PFSK-1 (cell line): ENCODE results near the gene DLGAP1.

ENCODE experiments used
- FOXP2 ChIP-seq: optimal IDR thresholded peaks from 2 replicates; pipeline ENCODE3; 2011; ENCODE audit warnings: borderline replicate concordance, control low read depth, inconsistent platforms; ENCODE audit not compliant: insufficient read depth; ENCODE audit errors: extremely low read length, extremely low read depth
- POLR2AphosphoS5 ChIP-seq: IDR thresholded peaks from 2 replicates; pipeline ENCODE4 v1.6.1; 2012; ENCODE audit warnings: low read depth, mild to moderate bottlenecking, control low read depth, low read length, moderate library complexity
- SIN3A ChIP-seq: IDR thresholded peaks from 2 replicates; pipeline ENCODE4 v1.6.1; 2012; ENCODE audit warnings: mild to moderate bottlenecking, low read length, moderate library complexity, borderline replicate concordance; ENCODE audit not compliant: insufficient read depth
- TAF1 ChIP-seq: IDR thresholded peaks from 2 replicates; pipeline ENCODE4 v1.6.1; 2012; ENCODE audit warnings: low read length, control low read depth, borderline replicate concordance; ENCODE audit not compliant: insufficient read depth
- TF ChIP-seq, protein P1 (sequence below), 2 experiments: IDR thresholded peaks; 2 replicates each; pipeline versions ENCODE4 v1.6.1 to v1.8.0; 2011 to 2012; ENCODE audit warnings: low read depth in 2 of 2, low read length in 2 of 2, control low read depth in 1 of 2, inconsistent platforms in 1 of 2, mild to moderate bottlenecking in 1 of 2, moderate library complexity in 1 of 2; ENCODE audit not compliant: insufficient read depth in 1 of 2

Gene DLGAP1

DNA sequence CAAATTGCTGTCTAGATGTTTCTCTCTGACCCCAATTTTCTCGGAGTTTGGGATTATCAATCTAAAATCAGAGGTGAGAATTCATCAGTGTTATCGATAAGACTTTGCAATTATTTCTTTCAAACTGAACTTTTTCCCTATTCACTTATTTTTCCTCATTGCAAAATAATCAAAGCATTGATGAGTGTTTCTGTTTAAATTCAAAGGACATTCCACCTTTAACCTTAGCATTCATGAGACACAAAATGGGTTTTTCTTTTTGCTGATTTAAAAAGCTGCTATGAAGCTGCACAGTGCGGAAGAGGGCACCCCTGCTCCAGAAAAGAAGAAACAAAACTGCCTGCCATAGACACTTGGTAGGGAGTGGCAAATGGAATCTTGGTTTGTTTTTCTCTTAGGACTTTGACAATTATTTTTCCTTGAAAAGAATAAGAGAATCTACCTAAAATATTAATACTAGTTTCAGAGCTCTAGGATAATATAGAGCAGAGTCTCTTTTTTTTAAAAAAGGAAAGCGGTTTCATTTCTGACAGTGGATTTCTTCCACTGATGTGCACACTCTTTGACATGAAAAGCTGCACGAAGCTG is 801.8 kb downstream of the DLGAP1 start:
- TF ChIP-seq SIN3A (no peak), FOXP2 (no peak), POLR2AphosphoS5 (no peak), TAF1 (no peak)
- TF ChIP-seq, protein P1, sequence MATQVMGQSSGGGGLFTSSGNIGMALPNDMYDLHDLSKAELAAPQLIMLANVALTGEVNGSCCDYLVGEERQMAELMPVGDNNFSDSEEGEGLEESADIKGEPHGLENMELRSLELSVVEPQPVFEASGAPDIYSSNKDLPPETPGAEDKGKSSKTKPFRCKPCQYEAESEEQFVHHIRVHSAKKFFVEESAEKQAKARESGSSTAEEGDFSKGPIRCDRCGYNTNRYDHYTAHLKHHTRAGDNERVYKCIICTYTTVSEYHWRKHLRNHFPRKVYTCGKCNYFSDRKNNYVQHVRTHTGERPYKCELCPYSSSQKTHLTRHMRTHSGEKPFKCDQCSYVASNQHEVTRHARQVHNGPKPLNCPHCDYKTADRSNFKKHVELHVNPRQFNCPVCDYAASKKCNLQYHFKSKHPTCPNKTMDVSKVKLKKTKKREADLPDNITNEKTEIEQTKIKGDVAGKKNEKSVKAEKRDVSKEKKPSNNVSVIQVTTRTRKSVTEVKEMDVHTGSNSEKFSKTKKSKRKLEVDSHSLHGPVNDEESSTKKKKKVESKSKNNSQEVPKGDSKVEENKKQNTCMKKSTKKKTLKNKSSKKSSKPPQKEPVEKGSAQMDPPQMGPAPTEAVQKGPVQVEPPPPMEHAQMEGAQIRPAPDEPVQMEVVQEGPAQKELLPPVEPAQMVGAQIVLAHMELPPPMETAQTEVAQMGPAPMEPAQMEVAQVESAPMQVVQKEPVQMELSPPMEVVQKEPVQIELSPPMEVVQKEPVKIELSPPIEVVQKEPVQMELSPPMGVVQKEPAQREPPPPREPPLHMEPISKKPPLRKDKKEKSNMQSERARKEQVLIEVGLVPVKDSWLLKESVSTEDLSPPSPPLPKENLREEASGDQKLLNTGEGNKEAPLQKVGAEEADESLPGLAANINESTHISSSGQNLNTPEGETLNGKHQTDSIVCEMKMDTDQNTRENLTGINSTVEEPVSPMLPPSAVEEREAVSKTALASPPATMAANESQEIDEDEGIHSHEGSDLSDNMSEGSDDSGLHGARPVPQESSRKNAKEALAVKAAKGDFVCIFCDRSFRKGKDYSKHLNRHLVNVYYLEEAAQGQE (IDR thresholded peaks at IDR 0.05; ENCODE audit: insufficient read depth in 1 of 2, low read depth in 2 of 2, low read length in 2 of 2) = no peak

DNA sequence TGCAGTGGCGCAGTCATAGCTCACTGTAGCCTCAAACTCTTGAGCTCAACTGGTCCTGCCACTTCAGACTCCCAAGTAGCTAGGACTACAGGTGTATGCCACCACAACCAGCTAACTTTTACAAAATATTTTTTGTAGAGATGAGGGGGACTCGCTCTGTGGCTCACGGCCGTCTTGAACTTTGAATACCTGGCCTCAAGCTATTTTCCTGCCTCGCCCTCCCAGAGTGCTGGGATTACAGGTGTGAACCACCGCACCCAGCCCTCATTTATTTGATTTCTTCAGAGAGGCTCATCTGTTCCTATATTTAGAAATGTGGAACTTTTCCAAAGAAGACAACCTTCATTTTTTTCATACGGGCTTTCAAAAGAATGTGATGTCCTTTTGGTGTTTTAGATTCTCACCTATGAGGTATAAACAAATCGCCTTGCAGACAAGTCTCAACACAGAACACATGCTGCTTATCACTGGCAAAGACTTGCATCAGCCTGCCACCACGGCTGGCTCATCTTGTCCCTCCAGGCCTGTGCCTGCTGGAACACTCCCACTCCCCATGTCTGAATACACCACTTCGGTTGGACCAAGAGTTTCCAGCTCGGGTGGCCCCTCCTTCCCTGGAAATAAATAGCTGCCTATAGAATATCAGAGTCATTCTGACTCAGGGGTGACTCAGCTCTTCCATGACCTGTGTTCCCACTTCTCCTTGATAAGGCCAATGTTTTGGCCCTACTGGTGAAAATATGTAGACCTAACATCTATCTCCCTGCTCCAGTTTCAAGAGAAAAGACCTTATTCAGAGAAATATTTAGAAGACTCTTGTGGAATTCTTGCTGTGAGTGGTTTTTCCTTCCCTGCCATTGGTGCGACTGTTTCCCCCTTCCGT is 802.5 kb downstream of the DLGAP1 start:
- TF ChIP-seq FOXP2 = peak; percentile 72
- no peak for TF ChIP-seq TAF1
- peak; percentile 76; the same call in 1 of the 2 replicates for TF ChIP-seq SIN3A

DNA sequence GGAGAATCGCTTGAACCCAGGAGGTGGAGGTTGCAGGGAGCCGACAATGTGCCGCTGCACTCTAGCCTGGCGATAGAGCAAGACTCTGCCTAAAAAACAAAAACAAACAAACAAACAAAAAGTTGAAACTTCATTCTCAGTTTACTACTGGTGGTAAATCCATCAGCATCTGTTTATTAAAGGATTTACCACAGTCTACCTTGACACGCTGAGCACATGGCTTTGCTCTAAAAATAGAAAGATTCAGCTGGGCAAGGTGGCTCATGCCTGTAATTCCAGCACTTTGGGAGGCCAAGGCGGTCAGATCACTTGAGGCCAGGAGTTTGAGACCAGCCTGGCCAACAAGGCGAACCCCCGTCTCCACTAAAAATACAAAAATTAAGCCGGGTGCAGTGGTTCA is 803.8 kb downstream of the DLGAP1 start:
- TF ChIP-seq POLR2AphosphoS5 (no peak), TAF1 (no peak), FOXP2 (no peak), SIN3A (no peak)
- TF ChIP-seq, protein P1 (IDR thresholded peaks at IDR 0.05; ENCODE audit: insufficient read depth in 1 of 2, low read depth in 2 of 2, low read length in 2 of 2) = no peak

DNA sequence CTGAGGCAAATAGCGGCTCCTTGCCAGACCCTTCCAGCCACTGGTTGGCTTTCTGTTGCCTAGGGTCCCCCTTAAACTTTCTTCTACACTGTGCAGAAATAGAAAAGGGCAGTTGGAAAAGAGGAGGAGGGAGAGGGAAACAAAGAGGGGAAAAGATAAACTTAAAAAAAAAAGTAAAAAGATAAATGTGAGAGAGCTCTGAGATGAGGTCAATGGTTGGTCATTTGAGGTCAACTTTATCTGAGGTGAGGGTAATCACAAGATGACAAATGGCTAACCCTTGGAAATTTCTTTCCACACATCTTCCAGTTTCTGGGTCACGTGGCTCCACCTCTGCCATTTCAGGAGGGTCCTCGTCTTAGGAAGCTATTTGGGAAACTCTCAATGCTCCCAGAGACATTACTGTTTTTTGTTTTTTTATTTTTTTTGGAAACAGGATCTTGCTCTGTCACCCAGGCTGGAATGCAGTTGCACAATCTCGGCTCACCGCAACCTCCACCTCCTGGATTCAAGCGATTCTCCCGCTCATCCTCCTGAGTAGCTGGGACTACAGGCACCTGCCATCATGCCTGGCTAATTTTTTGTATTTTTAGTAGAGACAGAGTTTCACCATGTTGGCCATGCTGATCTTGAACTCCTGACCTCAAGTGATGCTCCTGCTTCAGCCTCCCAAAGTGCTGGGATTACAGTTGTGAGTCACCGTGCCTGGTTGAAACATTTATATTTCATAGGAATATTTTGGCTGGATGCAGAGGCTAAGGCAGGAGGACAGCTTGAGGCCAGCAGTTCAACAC is 805.3 kb downstream of the DLGAP1 start:
- TF ChIP-seq SIN3A (no peak), TAF1 (no peak), FOXP2 (no peak), POLR2AphosphoS5 (no peak)
- TF ChIP-seq, protein P1 (IDR thresholded peaks at IDR 0.05; ENCODE audit: insufficient read depth in 1 of 2, low read depth in 2 of 2, low read length in 2 of 2) = no peak

DNA sequence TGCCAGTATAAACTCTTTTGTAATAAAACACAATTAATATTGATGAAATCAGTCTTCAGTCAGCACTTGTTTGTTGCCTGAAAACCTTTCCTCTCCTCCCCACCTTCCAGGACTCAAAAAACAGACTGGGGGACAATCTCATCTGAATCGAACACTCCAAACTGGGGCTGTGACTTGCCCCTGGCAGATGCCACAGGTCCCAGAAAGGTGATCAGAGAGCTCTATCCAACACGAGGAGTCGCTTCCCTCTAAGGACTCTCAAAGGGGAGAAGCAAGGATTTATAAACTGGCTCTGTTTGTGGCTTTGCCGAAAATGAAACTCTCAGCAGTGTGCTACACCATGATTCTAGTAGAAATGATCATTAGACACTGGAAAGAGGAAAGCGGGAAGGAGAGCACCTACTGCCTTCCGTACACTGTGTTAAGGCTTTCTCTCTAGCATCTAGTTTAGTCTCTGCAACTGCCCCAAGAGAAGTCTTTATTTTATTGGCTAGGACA is 805.9 kb downstream of the DLGAP1 start:
- TF ChIP-seq POLR2AphosphoS5 (no peak), SIN3A (no peak), FOXP2 (no peak), TAF1 (no peak)
- TF ChIP-seq, protein P1 (IDR thresholded peaks at IDR 0.05; ENCODE audit: insufficient read depth in 1 of 2, low read depth in 2 of 2, low read length in 2 of 2) = no peak
